Activated CD4-positive, alpha-beta T cell treated with anti-CD3 and anti-CD28 coated beads for 24 hours (primary cell): ENCODE data around the gene CFAP20DC.
A peak's percentile ranks its signal among the peaks of the same experiment; 100 is the strongest.
"Not testable (repeated sequence)": the region's sequence is repeated elsewhere in the genome, so short reads cannot be mapped to it uniquely, and the experiment has no call there.

Experiments
- DNase-seq, 2 donors: peaks; one replicate each; pipeline ENCODE4 v3.0.0-alpha.2; 2020; ENCODE audit warnings: low read depth in 2 of 2

The CFAP20DC gene

DNA sequence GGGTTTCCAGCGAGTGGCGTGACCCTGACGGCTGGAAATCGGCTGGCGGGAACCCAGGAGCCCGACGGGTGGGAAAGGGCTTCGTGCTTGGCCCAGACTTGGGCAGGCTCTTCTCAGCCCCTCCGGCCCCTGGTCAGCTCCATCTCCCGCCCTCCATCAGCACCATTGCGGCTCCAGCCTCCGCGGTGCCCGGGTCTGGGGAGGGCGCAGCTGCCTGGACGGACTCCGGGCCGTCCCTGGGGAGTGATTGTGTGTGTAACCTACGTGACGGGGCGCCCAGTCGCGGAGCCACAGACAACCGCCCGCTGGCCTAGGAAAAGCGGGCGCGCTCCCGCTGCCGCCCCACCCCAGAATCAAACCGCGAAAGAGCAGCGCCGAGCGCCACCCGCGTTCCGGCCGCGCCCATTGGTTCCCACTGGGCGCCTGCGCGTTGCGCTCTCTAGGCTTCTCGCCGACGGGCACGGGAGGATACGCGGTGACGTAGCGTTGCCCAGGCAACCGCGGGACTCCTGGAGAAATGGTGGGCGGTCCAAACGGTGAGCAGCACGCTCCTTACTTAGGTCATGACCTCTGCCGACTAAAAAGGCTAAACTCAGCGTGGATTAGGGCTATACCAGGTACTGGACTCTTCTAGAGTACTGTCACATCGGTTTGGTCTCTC, at the start of gene CFAP20DC:
Gene CFAP20DC, minus strand, starts transcription at position 355 of the 661 bp plus-strand sequence. CDS start 394 bp downstream, outside the sequence.
- peak; percentile 81 to 89 for DNase-seq

DNA sequence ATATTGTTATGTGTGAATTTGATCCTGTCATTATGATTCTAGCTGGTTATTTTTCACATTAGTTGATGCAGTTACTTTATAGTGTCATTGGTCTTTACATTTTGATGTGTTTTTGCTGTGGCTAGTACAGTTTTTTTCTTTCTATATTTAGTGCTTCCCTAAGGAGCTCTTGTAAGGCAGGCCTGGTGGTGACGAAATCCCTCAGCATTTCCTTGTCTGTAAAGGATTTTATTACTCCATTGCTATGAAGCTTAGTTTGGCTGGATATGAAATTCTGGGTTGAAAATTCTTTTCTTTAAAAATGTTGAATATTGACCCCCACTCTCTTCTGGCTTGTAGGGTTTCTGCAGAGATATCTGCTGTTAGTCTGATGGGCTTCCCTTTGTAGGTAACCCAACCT, 48.7 kb upstream of the CFAP20DC start:
- DNase-seq, result not testable (repeated sequence)

DNA sequence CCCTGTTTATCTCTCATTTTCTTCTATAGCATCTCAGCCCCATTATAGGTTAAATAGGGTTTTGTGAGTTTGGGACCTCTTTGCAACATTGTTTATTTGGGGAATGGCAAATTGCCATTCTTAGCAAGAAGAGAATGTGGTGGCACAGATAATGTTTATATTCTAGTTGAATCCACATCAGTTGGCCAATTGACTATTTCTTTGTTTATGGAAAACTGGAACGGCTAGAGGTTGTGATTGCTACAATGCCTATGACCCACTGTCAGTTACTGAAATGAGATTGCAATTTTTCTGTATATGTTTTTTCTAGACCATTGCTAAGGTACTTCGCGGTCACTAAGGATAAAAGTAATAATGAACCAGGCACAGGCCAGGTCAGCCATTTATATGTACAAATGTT, 44.6 kb upstream of the CFAP20DC start:
- no peak for DNase-seq

DNA sequence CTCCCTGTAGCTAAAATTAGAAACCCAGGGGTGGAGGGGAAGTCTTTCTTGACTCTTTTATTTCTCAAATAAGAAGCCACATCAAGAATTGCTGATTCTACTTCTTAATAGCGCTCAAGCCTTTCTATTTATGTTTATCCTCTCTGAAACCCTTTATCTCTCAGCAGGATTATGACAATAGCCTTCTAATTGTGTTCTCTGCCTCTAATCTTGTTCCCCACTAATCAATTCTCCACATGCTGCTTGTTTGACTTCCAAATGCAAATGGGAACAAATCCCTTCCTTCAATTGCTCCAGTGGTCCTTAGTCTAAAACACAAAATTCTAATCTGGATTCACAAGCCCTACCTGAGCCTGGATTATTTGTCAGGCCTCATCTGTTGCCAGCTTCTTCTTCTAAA, 43.7 kb upstream of the CFAP20DC start:
- no peak for DNase-seq

- no peak for DNase-seq
Observed at GRCh38 chr3:59088761-59089160, 38.9 kb upstream of the CFAP20DC start.

- no peak for DNase-seq
Observed at GRCh38 chr3:59085976-59086375, 36.2 kb upstream of the CFAP20DC start.

- no peak for DNase-seq
Observed at GRCh38 chr3:59084583-59084982, 34.8 kb upstream of the CFAP20DC start.

- no peak for DNase-seq
Observed at GRCh38 chr3:59082106-59082505, 32.3 kb upstream of the CFAP20DC start.

- no peak for DNase-seq
Observed at GRCh38 chr3:59081071-59081470, 31.2 kb upstream of the CFAP20DC start.

DNA sequence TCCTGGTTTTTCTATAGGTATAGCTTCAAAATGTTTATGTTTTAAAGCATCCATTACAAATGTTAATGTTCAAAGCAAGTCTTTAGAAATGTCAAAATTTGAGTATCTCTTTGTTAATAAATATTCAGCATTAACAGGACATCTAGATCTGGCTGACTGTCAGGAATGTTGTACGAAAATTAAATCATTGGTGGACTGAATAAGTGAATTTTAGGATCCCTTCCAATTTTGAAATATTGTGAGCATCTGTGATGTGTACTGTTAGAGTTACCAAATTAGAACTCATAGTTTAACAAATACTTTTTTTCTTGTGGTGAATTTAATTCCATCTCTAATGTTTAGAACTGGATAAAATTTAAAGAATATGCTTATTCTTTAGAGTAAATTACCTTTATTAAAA, 30.1 kb upstream of the CFAP20DC start:
- DNase-seq, result no peak

- no peak for DNase-seq
Observed at GRCh38 chr3:59074764-59075163, 24.9 kb upstream of the CFAP20DC start.

- DNase-seq, result no peak
Observed at GRCh38 chr3:59072681-59073080, 22.9 kb upstream of the CFAP20DC start.

- no peak for DNase-seq
Observed at GRCh38 chr3:59069838-59070237, 20.0 kb upstream of the CFAP20DC start.

DNA sequence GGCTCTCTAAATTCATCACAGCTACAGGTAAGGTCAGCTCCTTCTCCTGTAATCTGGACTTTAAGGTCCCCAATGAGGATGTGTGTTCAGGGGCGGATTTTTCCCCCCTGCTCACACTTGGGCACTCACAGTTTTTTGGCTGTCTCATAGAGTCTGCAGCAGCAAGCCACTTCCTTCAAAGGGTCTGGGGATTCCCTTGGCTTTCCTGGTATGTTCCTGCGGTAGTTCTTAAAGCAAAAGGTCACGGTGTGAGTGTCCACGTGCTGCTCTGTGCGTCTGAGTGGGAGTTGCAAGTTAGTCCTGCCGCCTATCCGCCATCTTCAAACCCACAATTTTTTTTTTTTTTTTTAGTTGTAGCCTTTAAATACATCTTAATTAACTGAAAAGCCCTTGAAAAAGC, 15.4 kb upstream of the CFAP20DC start:
- no peak for DNase-seq

GRCh38 chr3:59064728-59065127, 14.9 kb upstream of the CFAP20DC start:
- no peak for DNase-seq

DNA sequence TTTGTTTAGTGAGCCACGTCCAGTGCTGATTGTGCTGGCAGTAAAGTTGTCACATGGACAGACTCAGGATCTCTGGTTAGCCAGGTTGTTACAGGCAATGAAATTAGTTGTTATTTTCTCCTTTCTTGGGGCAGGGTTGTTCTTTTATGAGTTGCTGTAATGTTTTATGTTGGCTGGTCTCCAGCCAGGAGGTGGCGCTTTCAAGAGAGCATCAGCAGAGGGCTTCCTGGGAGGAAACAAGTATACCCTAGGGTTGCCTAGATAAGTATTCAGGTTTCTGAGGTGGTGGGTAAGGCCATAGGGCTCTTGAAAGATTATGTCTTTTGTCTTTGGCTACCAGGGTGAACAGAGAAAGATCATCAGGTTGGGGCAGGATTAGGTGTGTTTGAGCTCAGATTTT, 14.5 kb upstream of the CFAP20DC start:
- no peak for DNase-seq

- DNase-seq, result no peak
Observed at GRCh38 chr3:59056706-59057105, 6.9 kb upstream of the CFAP20DC start.

GRCh38 chr3:59052803-59053411, 3.1 kb upstream of the CFAP20DC start:
- no peak for DNase-seq

GRCh38 chr3:59050811-59051414, 1.1 kb upstream of the CFAP20DC start:
- DNase-seq, result not testable (repeated sequence)

- DNase-seq, result no peak
Observed at GRCh38 chr3:59046839-59047238, 3.0 kb downstream of the CFAP20DC start.

DNA sequence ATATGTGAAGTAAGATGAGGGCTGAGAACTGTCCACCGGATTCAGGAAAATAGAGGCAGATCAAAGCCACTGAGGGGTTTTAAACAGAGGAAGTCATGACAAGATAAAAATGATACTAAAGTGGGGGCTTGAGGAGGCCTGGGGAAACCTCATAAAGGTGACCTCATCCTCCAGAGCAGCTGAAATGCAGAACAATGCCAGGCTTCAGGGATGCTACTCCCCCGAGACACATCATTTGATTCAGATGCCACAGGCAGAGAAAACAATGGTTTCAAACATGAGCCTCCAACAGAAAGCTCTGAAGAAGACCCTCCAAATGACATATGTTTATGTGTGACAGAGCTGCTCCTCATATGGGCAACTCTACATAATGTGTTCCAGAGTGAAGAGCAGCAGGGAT, 6.4 kb downstream of the CFAP20DC start:
- DNase-seq, result no peak

DNA sequence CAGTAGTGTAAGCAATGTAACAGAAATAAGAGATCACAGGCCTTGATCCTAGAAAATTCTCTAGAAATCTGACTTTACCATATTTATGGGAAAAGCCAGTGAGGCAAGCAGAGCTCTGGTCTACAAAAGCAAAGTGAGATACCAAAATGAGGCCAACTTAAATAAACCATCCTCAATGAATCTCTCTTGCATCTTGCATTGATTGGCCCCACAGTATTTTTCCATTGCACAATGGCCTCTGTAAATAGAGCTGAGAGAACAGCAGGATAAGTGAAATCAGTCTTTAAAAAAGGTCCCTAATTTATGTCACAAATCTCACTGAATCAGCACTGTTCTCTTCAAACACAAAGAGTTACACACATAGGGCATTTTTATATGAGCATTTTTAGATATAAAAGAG, 8.9 kb downstream of the CFAP20DC start:
- no peak for DNase-seq

DNA sequence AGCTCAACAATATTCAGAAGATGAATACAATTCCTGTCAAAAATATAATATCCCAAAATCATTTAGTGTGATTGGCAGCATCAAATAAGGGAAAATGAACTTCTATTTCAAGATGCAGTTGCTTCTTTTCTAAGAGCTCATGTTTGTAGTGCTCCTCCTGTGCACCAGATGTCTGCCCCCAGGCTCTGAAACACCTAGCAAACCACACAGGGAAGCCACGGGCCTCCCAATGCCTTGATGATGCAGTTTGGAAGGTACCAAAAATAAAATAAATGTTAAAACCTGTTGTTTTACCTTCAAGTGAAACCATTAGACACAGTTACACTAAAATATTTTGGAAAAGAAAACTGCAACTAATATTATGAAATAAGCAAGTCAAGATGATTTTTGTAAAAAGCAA, 22.2 kb downstream of the CFAP20DC start:
- no peak for DNase-seq
